SK-N-SH treated with all-trans-retinoic acid at 6 μM for 48 hours (cell line): ENCODE results near the gene GZMM.

Source experiments
- CREB5 ChIP-seq: fragments of 250-450 bp; sonication (Bioruptor Pico); IDR thresholded peaks from 2 replicates; pipeline ENCODE4 v1.5.1; 2020; ENCODE audit warnings: low read depth, mild to moderate bottlenecking, moderate library complexity
- ISL1 ChIP-seq: fragments of 250-450 bp; sonication (Bioruptor Pico); IDR thresholded peaks from 2 replicates; pipeline ENCODE4 v2.1.2; 2022; ENCODE audit warnings: mild to moderate bottlenecking, moderate library complexity
- PATZ1 ChIP-seq: fragments of 250-450 bp; sonication (Bioruptor Pico); IDR thresholded peaks from 2 replicates; pipeline ENCODE4 v1.8.0; 2020; ENCODE audit warnings: mild to moderate bottlenecking, moderate library complexity, borderline replicate concordance
- RARB ChIP-seq: fragments of 250-450 bp; sonication (Bioruptor Pico); IDR thresholded peaks from 2 replicates; pipeline ENCODE4 v1.8.0; 2021; ENCODE audit warnings: mild to moderate bottlenecking, moderate library complexity
- TSHZ2 ChIP-seq: fragments of 250-450 bp; sonication (Bioruptor Pico); IDR thresholded peaks from 2 replicates; pipeline ENCODE4 v1.5.0; 2020; ENCODE audit warnings: mild to moderate bottlenecking, moderate library complexity
- ZNF565 ChIP-seq: fragments of 450-650 bp; formaldehyde crosslinking; conservative IDR thresholded peaks from 2 replicates; pipeline ENCODE4 v1.5.0; 2020; ENCODE audit warnings: low read depth, mild to moderate bottlenecking, moderate library complexity

GRCh38 chr19:496986-497385 is 46.9 kb upstream of the GZMM start:
- TF ChIP-seq ISL1 (CRISPR knock-in tag) (no peak), RARB (CRISPR knock-in tag) (no peak), ZNF565 (CRISPR knock-in tag) (no peak), PATZ1 (CRISPR knock-in tag) (no peak), CREB5 (CRISPR knock-in tag) (no peak), TSHZ2 (CRISPR knock-in tag) (no peak)
